ENCODE data around the gene RAB7A.

- TF ChIP-seq POLR2AphosphoS5 (IDR thresholded peaks at IDR 0.05; ENCODE audit: low read depth) (no peak), CTCF (IDR thresholded peaks at IDR 0.05; ENCODE audit: insufficient read depth, low read length) (no peak), REST (IDR thresholded peaks at IDR 0.05; ENCODE audit: insufficient replicate concordance, low read depth) (no peak)
Measured at GRCh38 chr3:128801779-128802380, 75.9 kb downstream of the RAB7A start.
